IMR-90 (cell line): ENCODE results near the gene CHI3L1. TPM values are rescaled to one million over a fixed set of nuclear protein-coding genes. Genes with fewer than 3 reads are reported as not detected.

Experiments used
- ATAC-seq: fragments of 200-7000 bp; cut with Tn5 transposase; 2 replicates; pipeline ENCODE4 v1.9.1; 2020; ENCODE audit warnings: low read depth, mild to moderate bottlenecking, moderate library complexity
- BruUV-seq: library from RNA; stranded (reverse); fragments of 400-500 nt; replicated peaks from 2 replicates; lab custom pipeline; 2021; lab: Mats Ljungman, UMichigan
- CTCF ChIA-PET: fragments of 300-600 bp; formaldehyde crosslinking; extraction: SDS; loops from one replicate; lab custom pipeline; 2021; ENCODE audit warnings: antibody characterized with exemption; lab: Yijun Ruan, JAX
- POLR2A ChIA-PET: fragments of 300-600 bp; sonication (Branson Sonifier 250); formaldehyde crosslinking; loops from one replicate; lab custom pipeline; 2022; ENCODE audit warnings: antibody characterized with exemption; ENCODE audit not compliant: unreplicated experiment; lab: Charles Lee
- DNase-seq: peaks from one replicate; pipeline ENCODE4 v3.0.0; 2013
- H2AFZ ChIP-seq: replicated peaks from 2 replicates; pipeline ENCODE3; 2013; ENCODE audit warnings: low read length, mild to moderate bottlenecking; ENCODE audit not compliant: poor library complexity
- H2AK5ac ChIP-seq: 2 replicates; pipeline ENCODE4 v1.6.1; 2013; ENCODE audit warnings: low read depth, low read length, inconsistent platforms
- H2AK9ac ChIP-seq: replicated peaks from 2 replicates; pipeline ENCODE3; 2013; ENCODE audit warnings: mild to moderate bottlenecking, low read depth, low read length, moderate library complexity; ENCODE audit not compliant: poor library complexity
- H2BK120ac ChIP-seq: 2 replicates; pipeline ENCODE4 v1.6.1; 2013; ENCODE audit warnings: low read depth, low read length, inconsistent platforms
- H2BK15ac ChIP-seq: 3 replicates; pipeline ENCODE4 v1.6.1; 2013; ENCODE audit warnings: low read depth, low read length, inconsistent platforms
- H2BK20ac ChIP-seq: 2 replicates; pipeline ENCODE4 v1.6.1; 2013; ENCODE audit warnings: low read depth, mild to moderate bottlenecking, inconsistent platforms, low read length, moderate library complexity
- H2BK5ac ChIP-seq: 2 replicates; pipeline ENCODE4 v1.6.1; 2013; ENCODE audit warnings: mild to moderate bottlenecking, low read depth, low read length, inconsistent platforms; ENCODE audit not compliant: poor library complexity, severe bottlenecking
- H3K14ac ChIP-seq: replicated peaks from 2 replicates; pipeline ENCODE4 v1.6.1; 2013; ENCODE audit warnings: low read depth, low read length, inconsistent platforms
- H3K18ac ChIP-seq: 2 replicates; pipeline ENCODE4 v1.6.1; 2013; ENCODE audit warnings: low read depth, low read length, control low read depth
- H3K23ac ChIP-seq: 2 replicates; pipeline ENCODE4 v1.6.1; 2013; ENCODE audit warnings: low read depth, low read length, inconsistent platforms
- H3K27ac ChIP-seq: 2 replicates; pipeline ENCODE4 v1.5.1; 2013; ENCODE audit warnings: mild to moderate bottlenecking, control low read depth, low read length; ENCODE audit not compliant: insufficient read depth
- H3K27me3 ChIP-seq: 2 replicates; pipeline ENCODE4 v1.6.1; 2013; ENCODE audit warnings: low read length; ENCODE audit not compliant: control insufficient read depth, insufficient read depth
- H3K36me3 ChIP-seq: 2 replicates; pipeline ENCODE4 v1.6.1; 2013; ENCODE audit warnings: low read length, mixed read lengths; ENCODE audit not compliant: control insufficient read depth, insufficient read depth
- H3K4ac ChIP-seq: 2 replicates; pipeline ENCODE4 v1.6.1; 2013; ENCODE audit warnings: low read depth, low read length, inconsistent platforms
- H3K4me1 ChIP-seq: 2 replicates; pipeline ENCODE4 v1.6.1; 2013; ENCODE audit warnings: low read length, mixed read lengths; ENCODE audit not compliant: control insufficient read depth, insufficient read depth
- H3K4me2 ChIP-seq: 2 replicates; pipeline ENCODE4 v1.6.1; 2013; ENCODE audit warnings: low read depth, mild to moderate bottlenecking, control low read depth, low read length, moderate library complexity
- H3K4me3 ChIP-seq: 2 replicates; pipeline ENCODE4 v1.5.1; 2013; ENCODE audit warnings: low read depth, mild to moderate bottlenecking, control low read depth, low read length, moderate library complexity; ENCODE audit not compliant: insufficient read depth
- H3K56ac ChIP-seq: 2 replicates; pipeline ENCODE4 v1.6.1; 2013; ENCODE audit warnings: low read length, inconsistent platforms; ENCODE audit not compliant: insufficient read depth; ENCODE audit errors: extremely low read depth
- H3K79me1 ChIP-seq, 2 experiments: 2 replicates each; pipeline ENCODE4 v1.6.1; 2013; ENCODE audit warnings: low read length in 2 of 2, inconsistent platforms in 1 of 2, low read depth in 1 of 2
- H3K9ac ChIP-seq: 2 replicates; pipeline ENCODE4 v1.6.1; 2013; ENCODE audit warnings: low read depth, low read length, control low read depth
- H3K9me1 ChIP-seq: 2 replicates; pipeline ENCODE4 v1.6.1; 2013; ENCODE audit warnings: low read length, inconsistent platforms; ENCODE audit not compliant: insufficient read depth
- H3K9me3 ChIP-seq: 2 replicates; pipeline ENCODE4 v1.6.1; 2013; ENCODE audit warnings: low read length; ENCODE audit not compliant: control insufficient read depth, insufficient read depth
- H4K20me1 ChIP-seq: 2 replicates; pipeline ENCODE4 v1.6.1; 2013; ENCODE audit warnings: low read length, inconsistent platforms; ENCODE audit not compliant: insufficient read depth
- H4K5ac ChIP-seq: 2 replicates; pipeline ENCODE4 v1.6.1; 2013; ENCODE audit warnings: mild to moderate bottlenecking, low read depth, low read length, control low read depth
- H4K8ac ChIP-seq, 2 experiments: 2 replicates each; pipeline ENCODE4 v1.6.1; 2013; ENCODE audit warnings: low read depth in 2 of 2, low read length in 2 of 2, control low read depth in 1 of 2, inconsistent platforms in 1 of 2
- H4K91ac ChIP-seq: 2 replicates; pipeline ENCODE4 v1.6.1; 2013; ENCODE audit warnings: low read depth, low read length, inconsistent platforms; ENCODE audit not compliant: insufficient read depth
- BHLHE40 ChIP-seq: fragments of 150-350 bp; IDR thresholded peaks from 2 replicates; pipeline ENCODE4 v1.6.1; 2016; ENCODE audit warnings: mild to moderate bottlenecking, low read depth, low read length
- CTCF ChIP-seq: conservative IDR thresholded peaks from 2 replicates; pipeline ENCODE4 v1.5.1; 2012; ENCODE audit warnings: mild to moderate bottlenecking, low read depth, low read length, improper control_type of control experiment
- ELK1 ChIP-seq: fragments of 150-350 bp; IDR thresholded peaks from 2 replicates; pipeline ENCODE4 v1.6.1; 2016; ENCODE audit warnings: low read depth, mild to moderate bottlenecking, low read length, moderate library complexity, borderline replicate concordance
- MAFK ChIP-seq: IDR thresholded peaks from 2 replicates; pipeline ENCODE4 v1.6.1; 2012; ENCODE audit warnings: low read depth, low read length, improper control_type of control experiment
- MXI1 ChIP-seq: IDR thresholded peaks from 2 replicates; pipeline ENCODE4 v1.6.1; 2012; ENCODE audit warnings: low read depth, mild to moderate bottlenecking, low read length, moderate library complexity, borderline replicate concordance
- POLR2A ChIP-seq: IDR thresholded peaks from 2 replicates; pipeline ENCODE4 v1.6.1; 2012; ENCODE audit warnings: mild to moderate bottlenecking, low read depth, low read length
- RCOR1 ChIP-seq: IDR thresholded peaks from 2 replicates; pipeline ENCODE4 v1.6.1; 2012; ENCODE audit warnings: mild to moderate bottlenecking, low read length, improper control_type of control experiment; ENCODE audit not compliant: insufficient replicate concordance
- RFX5 ChIP-seq: IDR thresholded peaks from 2 replicates; pipeline ENCODE4 v1.8.0; 2012; ENCODE audit warnings: low read depth, mild to moderate bottlenecking, low read length, moderate library complexity
- USF2 ChIP-seq: fragments of 150-350 bp; IDR thresholded peaks from 2 replicates; pipeline ENCODE4 v1.6.1; 2017; ENCODE audit warnings: mild to moderate bottlenecking, antibody characterized with exemption, low read length, low read depth
- WGBS, 2 experiments: methylation state at CpG; one replicate each; pipeline versions ENCODE4 v1.1.5 to v1.1.7; 2013; ENCODE audit warnings: missing lambda C conversion rate in 2 of 2; ENCODE audit not compliant: insufficient read length in 1 of 2; ENCODE audit errors: extremely low coverage in 2 of 2; 5-methylcytosine and 5-hydroxymethylcytosine counted together
- dilution Hi-C: fragments of 300-500 bp; cut with HindIII; formaldehyde crosslinking; loops from one replicate; pipeline ENCODE4 v1.14.3; 2018; ENCODE audit warnings: low sequenced_read_pairs; ENCODE audit not compliant: unreplicated experiment
- in situ Hi-C: fragments of 300-500 bp; cut with MboI; formaldehyde crosslinking; loops from 3 replicates; pipeline ENCODE4 v1.14.3; 2019; ENCODE audit warnings: low sequenced_read_pairs, inconsistent platforms, mixed read lengths
- intact Hi-C: fragments of 100-400 bp; cut with micrococcal nuclease; formaldehyde crosslinking; loops from 2 replicates; pipeline ENCODE4 v1.10.0; 2022
- polyA plus RNA-seq, 3 experiments: library from polyadenylated mRNA; depleted of rRNA; stranded (reverse); fragments of >200 nt; gene quantifications; 2 replicates each; pipeline ENCODE4 v1.2.3, GENCODE V29; 2012; ENCODE audit warnings: low replicate concordance in 1 of 3
- total RNA-seq: library from RNA; depleted of rRNA; stranded (reverse); fragments of >200 nt; gene quantifications from 2 replicates; pipeline ENCODE4 v1.2.3, GENCODE V29; 2012

CHI3L1 gene
- total and polyA plus RNA-seq, 2 of the 4 experiments (the other 2 are of a cell fraction), result 0.17 TPM; not detected in 1

- no peaks in the 10 kb centered on the region for H4K20me1 ChIP-seq
- peak overlapping the region; percentile 90 for H2BK5ac ChIP-seq
- DNase-seq, result no peak
- no peaks in the 10 kb centered on the region for H3K36me3 ChIP-seq
- H3K14ac ChIP-seq, result peak overlapping the region; percentile 77
- H2BK20ac ChIP-seq, result peak overlapping the region; percentile 60
- TF ChIP-seq RCOR1, result no peak
- no peak for TF ChIP-seq POLR2A
- TF ChIP-seq RFX5, result no peak
- TF ChIP-seq USF2, result no peak
- no peak for TF ChIP-seq ELK1
- TF ChIP-seq BHLHE40, result no peak
- TF ChIP-seq MXI1, result no peak
- TF ChIP-seq MAFK, result no peak
- TF ChIP-seq CTCF, result no peak
- H3K4me1 ChIP-seq, result peaks cover 49% of the 10 kb centered on the region
- no peaks in the 10 kb centered on the region for H3K27me3 ChIP-seq
- WGBS, 2 experiments, result 100% methylated on average over 1 of the region's 6 CpGs; no CpG with 5 or more reads in 1 of the 2 experiments
- ATAC-seq, result no peak
- peak overlapping the region; percentile 90 for H2BK120ac ChIP-seq
- in situ Hi-C loops, result no loop called here
- peak overlapping the region; percentile 1; the same call in 1 of the 2 replicates for H3K9ac ChIP-seq
- no peaks in the 10 kb centered on the region for H3K9me3 ChIP-seq
- dilution Hi-C loops, result no loop called here
- peak overlapping the region; percentile 82 for H4K5ac ChIP-seq
- peak overlapping the region; percentile 97 for H2AK5ac ChIP-seq
- 0 out of 2 replicates have a peak overlapping the region, but pooled peaks have one; percentile 48 for H3K23ac ChIP-seq
- no peak overlapping the region; the same call in 1 of the 2 replicates for H3K56ac ChIP-seq
- H3K27ac ChIP-seq, result peak overlapping the region; percentile 83
- ChIA-PET POLR2A (no interaction called here), CTCF (interaction anchor here (1.0 to 1.1 kb wide), 2 partner anchors 17 kb away, joined by 3 to 4 read pairs; no protein-coding TSS in a partner anchor)
- H2AK9ac ChIP-seq, result peak overlapping the region; percentile 44
- H2AFZ ChIP-seq, result peak overlapping the region; percentile 9
- H3K18ac ChIP-seq, result peak overlapping the region; percentile 88
- no peak overlapping the region for H3K4me3 ChIP-seq
- H3K9me1 ChIP-seq, result peaks cover 17% of the 10 kb centered on the region
- H3K4ac ChIP-seq, result peak overlapping the region; percentile 83
- 0 out of 2 replicates have a peak overlapping the region, but pooled peaks have one; percentile 3 for H3K4me2 ChIP-seq
- H3K79me1 ChIP-seq, result no peaks in the 10 kb centered on the region
- intact Hi-C loops, result no loop called here
- no TSS peak for BruUV-seq
- peak overlapping the region; percentile 82; the same call in 1 of the 2 replicates for H4K91ac ChIP-seq
- H4K8ac ChIP-seq, result peak overlapping the region; percentile 13 to 43
- peak overlapping the region; percentile 41; the same call in 2 of the 3 replicates for H2BK15ac ChIP-seq
Observed at GRCh38 chr1:203199481-203199815, 12.9 kb upstream of the CHI3L1 start.
